ENCODE results near the gene TMEM259. TPM values are rescaled to one million over a fixed set of nuclear protein-coding genes. Genes with fewer than 3 reads are reported as not detected.

TMEM259 gene
- total RNA-seq, 3 donors from 2014 or later, result 112 to 156 (median 153) TPM

- no peak overlapping the region for H3K27ac ChIP-seq
- no peaks in the 10 kb centered on the region for H3K27me3 ChIP-seq
- H3K9me3 ChIP-seq, result peaks cover 2 to 5% of the 10 kb centered on the region in 2 donors
- H3K4me3 ChIP-seq, result no peak overlapping the region
- DNase-seq (ENCODE audit: low spot score in 2 of 2), result no peak
- H3K36me3 ChIP-seq, result no peaks in the 10 kb centered on the region
- intact Hi-C loops (cut with DNase I; ENCODE audit: low total_unique reads), result no loop called here
- H3K4me1 ChIP-seq, result no peaks in the 10 kb centered on the region
- TF ChIP-seq POLR2AphosphoS5 (IDR thresholded peaks at IDR 0.05) (no peak), POLR2A (IDR thresholded peaks at IDR 0.05) (no peak)
- TF ChIP-seq, protein P1, sequence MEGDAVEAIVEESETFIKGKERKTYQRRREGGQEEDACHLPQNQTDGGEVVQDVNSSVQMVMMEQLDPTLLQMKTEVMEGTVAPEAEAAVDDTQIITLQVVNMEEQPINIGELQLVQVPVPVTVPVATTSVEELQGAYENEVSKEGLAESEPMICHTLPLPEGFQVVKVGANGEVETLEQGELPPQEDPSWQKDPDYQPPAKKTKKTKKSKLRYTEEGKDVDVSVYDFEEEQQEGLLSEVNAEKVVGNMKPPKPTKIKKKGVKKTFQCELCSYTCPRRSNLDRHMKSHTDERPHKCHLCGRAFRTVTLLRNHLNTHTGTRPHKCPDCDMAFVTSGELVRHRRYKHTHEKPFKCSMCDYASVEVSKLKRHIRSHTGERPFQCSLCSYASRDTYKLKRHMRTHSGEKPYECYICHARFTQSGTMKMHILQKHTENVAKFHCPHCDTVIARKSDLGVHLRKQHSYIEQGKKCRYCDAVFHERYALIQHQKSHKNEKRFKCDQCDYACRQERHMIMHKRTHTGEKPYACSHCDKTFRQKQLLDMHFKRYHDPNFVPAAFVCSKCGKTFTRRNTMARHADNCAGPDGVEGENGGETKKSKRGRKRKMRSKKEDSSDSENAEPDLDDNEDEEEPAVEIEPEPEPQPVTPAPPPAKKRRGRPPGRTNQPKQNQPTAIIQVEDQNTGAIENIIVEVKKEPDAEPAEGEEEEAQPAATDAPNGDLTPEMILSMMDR (IDR thresholded peaks at IDR 0.05), result no peak
These were observed 28.9 kb upstream of the TMEM259 start for GRCh38 chr19:1049800-1050199.

GRCh38 chr19:1049106-1049505 is 28.2 kb upstream of the TMEM259 start:
- Histone ChIP-seq H3K36me3 (no peaks in the 10 kb centered on the region), H3K4me1 (no peaks in the 10 kb centered on the region), H3K27ac (no peak overlapping the region), H3K27me3 (no peaks in the 10 kb centered on the region), H3K4me3 (no peak overlapping the region), H3K9me3 (no peaks in the 10 kb centered on the region)
- no peak for DNase-seq (ENCODE audit: low spot score in 2 of 2)
- intact Hi-C loops (cut with DNase I; ENCODE audit: low total_unique reads), result no loop called here
- TF ChIP-seq POLR2AphosphoS5 (IDR thresholded peaks at IDR 0.05), result no peak

DNA sequence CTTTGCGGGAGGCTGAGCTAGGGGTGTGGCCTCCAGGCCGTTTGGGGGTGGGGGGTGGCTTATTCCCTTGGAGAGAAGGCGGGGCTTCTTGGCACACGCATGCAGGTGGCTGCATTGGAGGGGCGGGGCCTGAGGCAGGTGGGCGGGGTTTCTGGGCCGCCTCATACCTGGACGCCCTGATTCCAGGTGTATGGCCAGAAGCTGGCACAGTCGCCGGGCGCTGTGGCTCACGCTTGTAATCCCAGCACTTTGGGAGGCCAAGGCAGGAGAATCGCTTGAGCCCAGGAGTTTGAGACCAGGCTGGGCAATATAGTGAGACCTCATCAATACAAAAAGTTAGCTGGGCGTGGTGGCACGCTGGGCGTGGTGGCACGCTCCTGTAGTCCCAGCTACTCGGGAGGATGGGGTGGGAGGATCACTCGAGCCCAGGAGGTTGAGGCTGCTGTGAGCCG is 26.8 kb upstream of the TMEM259 start:
- Histone ChIP-seq H3K4me1 (no peaks in the 10 kb centered on the region), H3K27ac (no peak overlapping the region), H3K9me3 (no peaks in the 10 kb centered on the region), H3K4me3 (no peak overlapping the region), H3K36me3 (no peaks in the 10 kb centered on the region), H3K27me3 (no peaks in the 10 kb centered on the region)
- TF ChIP-seq, protein P1 (IDR thresholded peaks at IDR 0.05), result no peak
- TF ChIP-seq POLR2AphosphoS5 (IDR thresholded peaks at IDR 0.05) (no peak), POLR2A (IDR thresholded peaks at IDR 0.05) (no peak)
- no peak for DNase-seq (ENCODE audit: low spot score in 2 of 2)
- intact Hi-C loops (cut with DNase I; ENCODE audit: low total_unique reads), result no loop called here

- DNase-seq (ENCODE audit: low spot score in 2 of 2), result no peak
- no peaks in the 10 kb centered on the region for H3K27me3 ChIP-seq
- H3K9me3 ChIP-seq, result no peaks in the 10 kb centered on the region
- TF ChIP-seq, protein P1 (IDR thresholded peaks at IDR 0.05), result no peak
- no peak for TF ChIP-seq POLR2A (IDR thresholded peaks at IDR 0.05)
- TF ChIP-seq POLR2AphosphoS5 (IDR thresholded peaks at IDR 0.05), result no peak
- H3K36me3 ChIP-seq, result no peaks in the 10 kb centered on the region
- intact Hi-C loops (cut with DNase I; ENCODE audit: low total_unique reads), result no loop called here
- no peaks in the 10 kb centered on the region for H3K4me1 ChIP-seq
- H3K4me3 ChIP-seq, result no peak overlapping the region
- H3K27ac ChIP-seq, result no peak overlapping the region
These were observed 26.1 kb upstream of the TMEM259 start for GRCh38 chr19:1046836-1047695.

DNA sequence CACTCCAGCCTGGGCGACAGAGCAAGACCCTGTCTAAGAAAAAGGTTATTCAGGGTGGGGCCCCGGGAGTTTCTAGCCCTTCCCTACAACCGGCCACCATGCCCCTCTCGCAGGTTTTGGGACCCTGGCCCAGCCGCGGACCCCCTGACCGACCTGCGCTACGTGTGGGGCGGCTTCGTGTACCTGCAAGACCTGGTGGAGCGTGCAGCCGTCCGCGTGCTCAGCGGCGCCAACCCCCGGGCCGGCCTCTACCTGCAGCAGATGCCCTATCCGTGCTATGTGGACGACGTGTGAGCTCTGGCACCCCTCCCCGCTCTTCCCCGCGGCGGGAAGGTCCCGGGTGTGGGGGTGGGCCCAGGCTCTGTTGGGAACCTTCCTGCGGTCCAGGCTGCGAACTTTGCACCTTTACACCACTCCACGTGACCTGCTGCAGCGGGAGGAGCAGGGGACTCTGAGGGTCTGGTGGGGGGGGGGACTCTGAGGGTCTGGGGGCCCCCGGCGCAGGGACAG is 25.2 kb upstream of the TMEM259 start:
- Histone ChIP-seq H3K4me1 (peaks cover 0 to 6% of the 10 kb centered on the region in 2 donors), H3K9me3 (no peaks in the 10 kb centered on the region), H3K36me3 (no peaks in the 10 kb centered on the region), H3K27me3 (no peaks in the 10 kb centered on the region), H3K27ac (no peak overlapping the region), H3K4me3 (no peak overlapping the region)
- intact Hi-C loops (cut with DNase I; ENCODE audit: low total_unique reads), result no loop called here
- no peak for DNase-seq (ENCODE audit: low spot score in 2 of 2)
- TF ChIP-seq POLR2A (IDR thresholded peaks at IDR 0.05) (no peak), POLR2AphosphoS5 (IDR thresholded peaks at IDR 0.05) (no peak)
- TF ChIP-seq, protein P1 (IDR thresholded peaks at IDR 0.05), result no peak
